HCT116 (cell line): ENCODE measurements around the gene AP3B1. TPM values are rescaled to one million over a fixed set of nuclear protein-coding genes. Genes with fewer than 3 reads are reported as not detected.

Experiments used
- ATAC-seq: fragments of 200-7000 bp; cut with Tn5 transposase; 2 replicates; pipeline ENCODE4 v1.9.1; 2020; ENCODE audit warnings: mild to moderate bottlenecking, moderate library complexity
- BruUV-seq: library from RNA; stranded (reverse); fragments of 400-500 nt; replicated peaks from 2 replicates; lab custom pipeline; 2021; lab: Mats Ljungman, UMichigan
- CTCF ChIA-PET: fragments of 300-600 bp; sonication (Branson Sonifier 250); formaldehyde crosslinking; loops from one replicate; lab custom pipeline; 2021; ENCODE audit warnings: antibody characterized with exemption; lab: Charles Lee
- POLR2A ChIA-PET: fragments of 300-600, 350-600 bp; sonication (Branson Sonifier 250); formaldehyde crosslinking; loops from one replicate; lab custom pipeline; 2021; ENCODE audit warnings: antibody characterized with exemption; lab: Charles Lee
- RAD21 ChIA-PET, 2 experiments: fragments of 300-600 bp; sonication (Branson Sonifier 250); formaldehyde crosslinking; loops; one replicate each; lab custom pipeline; 2023; ENCODE audit warnings: low total read pairs in 2 of 2; ENCODE audit not compliant: uncharacterized antibody in 2 of 2, unreplicated experiment in 2 of 2, low non-redundant PET in 1 of 2; lab: Charles Lee
- DNase-seq: peaks from one replicate; pipeline ENCODE4 v3.0.0-alpha.2; 2010; ENCODE audit warnings: low read depth, low spot score
- H2AFZ ChIP-seq: fragments of 200-600 bp; shearing (Covaris generic), sonication (generic); 2 replicates; pipeline ENCODE4 v1.6.1; 2017; ENCODE audit warnings: low read depth, mixed run types, mixed read lengths, antibody characterized with exemption, low read length; ENCODE audit not compliant: poor library complexity, severe bottlenecking
- H3K27ac ChIP-seq: 2 replicates; pipeline ENCODE4 v1.5.1; 2012; ENCODE audit warnings: low read depth, low read length
- H3K27me3 ChIP-seq: fragments of 200-600 bp; sonication (generic); 2 replicates; pipeline ENCODE4 v1.6.1; 2016; ENCODE audit warnings: mixed run types, low read length, mixed read lengths; ENCODE audit not compliant: insufficient read depth
- H3K36me3 ChIP-seq, 2 experiments: fragments of 200-500 bp in 1 of 2; fragments of 200-600 bp in 1 of 2; sonication (Bioruptor generic) in 1 of 2; sonication (generic) in 1 of 2; 2 replicates each; pipeline versions ENCODE4 v1.5.1 to v1.6.1; 2014 to 2016; ENCODE audit warnings: low read length in 2 of 2, inconsistent platforms in 1 of 2, mixed read lengths in 1 of 2, mixed run types in 1 of 2; ENCODE audit not compliant: insufficient read depth in 2 of 2, control insufficient read depth in 1 of 2
- H3K4me1 ChIP-seq, 2 experiments: fragments of 200-600 bp in 1 of 2; sonication (generic) in 1 of 2; 2 replicates each; pipeline versions ENCODE4 v1.5.1 to v1.6.1; 2012 to 2017; ENCODE audit warnings: low read length in 2 of 2, inconsistent platforms in 1 of 2, mild to moderate bottlenecking in 1 of 2, mixed read lengths in 1 of 2, mixed run types in 1 of 2, moderate library complexity in 1 of 2; ENCODE audit not compliant: insufficient read depth in 2 of 2, control insufficient read depth in 1 of 2
- H3K4me2 ChIP-seq: fragments of 200-600 bp; sonication (generic); 2 replicates; pipeline ENCODE4 v1.6.1; 2017; ENCODE audit warnings: mixed run types, low read length, mixed read lengths
- H3K4me3 ChIP-seq, 2 experiments: fragments of 200-600 bp in 1 of 2; sonication (generic) in 1 of 2; replicated peaks in 1 of 2; 2 replicates each; pipeline ENCODE4 v1.5.1; 2011 to 2016; ENCODE audit warnings: low read length in 2 of 2, control low read depth in 1 of 2, low read depth in 1 of 2, mild to moderate bottlenecking in 1 of 2, mixed read lengths in 1 of 2, mixed run types in 1 of 2
- H3K79me2 ChIP-seq: fragments of 200-600 bp; sonication (generic); 2 replicates; pipeline ENCODE4 v1.6.1; 2017; ENCODE audit warnings: mild to moderate bottlenecking, mixed run types, low read length, moderate library complexity, mixed read lengths; ENCODE audit not compliant: insufficient read depth
- H3K9ac ChIP-seq: fragments of 200-600 bp; sonication (generic); 2 replicates; pipeline ENCODE4 v1.6.1; 2016; ENCODE audit warnings: low read length, mixed read lengths
- H3K9me2 ChIP-seq: fragments of 200-600 bp; sonication (generic), shearing (Covaris generic); 2 replicates; pipeline ENCODE4 v1.6.1; 2017; ENCODE audit warnings: mixed run types, mild to moderate bottlenecking, moderate library complexity; ENCODE audit not compliant: insufficient read depth
- H3K9me3 ChIP-seq, 2 experiments: fragments of 200-500 bp in 1 of 2; fragments of 200-600 bp in 1 of 2; sonication (Bioruptor generic) in 1 of 2; sonication (generic) in 1 of 2; 2 replicates each; pipeline ENCODE4 v1.6.1; 2014 to 2017; ENCODE audit warnings: low read length in 2 of 2, mixed read lengths in 2 of 2, inconsistent platforms in 1 of 2, low read depth in 1 of 2, mild to moderate bottlenecking in 1 of 2, mixed run types in 1 of 2, moderate library complexity in 1 of 2; ENCODE audit not compliant: control insufficient read depth in 1 of 2, insufficient read depth in 1 of 2
- H4K20me1 ChIP-seq: fragments of 200-600 bp; sonication (generic), shearing (Covaris generic); 2 replicates; pipeline ENCODE4 v1.6.1; 2017; ENCODE audit warnings: mixed run types, mild to moderate bottlenecking, moderate library complexity; ENCODE audit not compliant: insufficient read depth
- CEBPB ChIP-seq: IDR thresholded peaks from 2 replicates; pipeline ENCODE4 v1.6.1; 2012; ENCODE audit warnings: low read depth
- EZH2phosphoT487 ChIP-seq: fragments of 200-600 bp; IDR thresholded peaks from 2 replicates; pipeline ENCODE4 v1.6.1; 2018; ENCODE audit warnings: antibody characterized with exemption, borderline replicate concordance
- FOSL1 ChIP-seq: IDR thresholded peaks from 2 replicates; pipeline ENCODE4 v1.6.1; 2012; ENCODE audit warnings: low read depth
- JUND ChIP-seq: IDR thresholded peaks from 2 replicates; pipeline ENCODE4 v1.6.1; 2012
- POLR2AphosphoS5 ChIP-seq: IDR thresholded peaks from 2 replicates; pipeline ENCODE4 v1.6.1; 2011; ENCODE audit warnings: mild to moderate bottlenecking, low read depth, low read length, moderate library complexity
- REST ChIP-seq: IDR thresholded peaks from 2 replicates; pipeline ENCODE4 v1.6.1; 2012; ENCODE audit warnings: low read depth
- SIN3A ChIP-seq: IDR thresholded peaks from 2 replicates; pipeline ENCODE4 v1.6.1; 2012; ENCODE audit warnings: low read depth
- SRF ChIP-seq: IDR thresholded peaks from 2 replicates; pipeline ENCODE4 v1.6.1; 2012; ENCODE audit warnings: low read depth
- TCF7L2 ChIP-seq: IDR thresholded peaks from 2 replicates; pipeline ENCODE4 v1.7.0; 2011; ENCODE audit warnings: borderline replicate concordance, inconsistent platforms; ENCODE audit not compliant: insufficient read depth, insufficient read length; ENCODE audit errors: extremely low read depth
- YY1 ChIP-seq: IDR thresholded peaks from 2 replicates; pipeline ENCODE4 v1.6.1; 2011; ENCODE audit warnings: low read length, low read depth, moderate library complexity, mild to moderate bottlenecking; ENCODE audit not compliant: insufficient replicate concordance; ENCODE audit errors: extremely low read depth
- ZFX ChIP-seq: fragments of 450-650 bp; IDR thresholded peaks from 2 replicates; pipeline ENCODE4 v1.6.1; 2017
- ZNF274 ChIP-seq: fragments of 200-500 bp; sonication (Bioruptor generic); IDR thresholded peaks from 2 replicates; pipeline ENCODE4 v1.6.1; 2014; ENCODE audit warnings: mild to moderate bottlenecking, low read depth, low read length, inconsistent platforms
- intact Hi-C: fragments of 100-400 bp; cut with micrococcal nuclease; formaldehyde crosslinking; loops from 2 replicates; pipeline ENCODE4 v1.10.0; 2022
- total RNA-seq: library from RNA; stranded (reverse); gene quantifications from one replicate; pipeline ENCODE4 v1.2.1, GENCODE V29; 2021; ENCODE audit not compliant: unreplicated experiment

The AP3B1 gene
- total RNA-seq, 1 experiment from 2014 or later, result 54.5 TPM

GRCh38 chr5:78273436-78273835 is 21.1 kb downstream of the AP3B1 start:
- DNase-seq, result no peak
- BruUV-seq, result no TSS peak
- Histone ChIP-seq H4K20me1 (no peaks in the 10 kb centered on the region), H3K9me2 (no peaks in the 10 kb centered on the region)
- RAD21 ChIA-PET, result no interaction called here
- no peak for TF ChIP-seq ZFX
- TF ChIP-seq SRF, result no peak
- no peak for TF ChIP-seq JUND
- TF ChIP-seq FOSL1, result no peak
- TF ChIP-seq TCF7L2, result no peak
- no peak for TF ChIP-seq REST
- no peak for TF ChIP-seq YY1
- TF ChIP-seq EZH2phosphoT487, result no peak
- no peak for TF ChIP-seq POLR2AphosphoS5
- no peak for TF ChIP-seq CEBPB
- TF ChIP-seq ZNF274, result no peak
- TF ChIP-seq SIN3A, result no peak
- TF ChIP-seq, all 23 proteins: peak for 0
- H3K79me2 ChIP-seq, result peaks cover 67% of the 10 kb centered on the region
- H3K4me1 ChIP-seq, result no peaks in the 10 kb centered on the region
- H3K27ac ChIP-seq, result no peak overlapping the region
- no peaks in the 10 kb centered on the region for H3K27me3 ChIP-seq
- H3K4me3 ChIP-seq, result no peak overlapping the region
- ChIA-PET POLR2A (no interaction called here), CTCF (interaction anchor here (0.9 kb wide), 1 partner anchor 13 kb away, joined by 4 read pairs; no protein-coding TSS in a partner anchor)
- intact Hi-C loops, result no loop called here
- H3K9me3 ChIP-seq, result no peaks in the 10 kb centered on the region
- H3K4me2 ChIP-seq, result no peak overlapping the region
- ATAC-seq, result no peak
- H3K9ac ChIP-seq, result no peak overlapping the region
- no peaks in the 10 kb centered on the region for H3K36me3 ChIP-seq
- no peak overlapping the region for H2AFZ ChIP-seq
